Neural cell (in vitro differentiated cells): ENCODE data around the gene RARS2. TPM values are rescaled to one million over a fixed set of nuclear protein-coding genes. Genes with fewer than 3 reads are reported as not detected.

Experiments used
- H2AFZ ChIP-seq: fragments of 200-600, 300-800 bp; sonication (generic), shearing (Covaris generic); 2 replicates; pipeline ENCODE4 v1.6.0; 2014; ENCODE audit warnings: low read depth, mild to moderate bottlenecking, antibody characterized with exemption, low read length, moderate library complexity
- H3F3A ChIP-seq: fragments of 200-600 bp; shearing (Covaris generic); 2 replicates; pipeline ENCODE4 v1.6.1; 2016; ENCODE audit warnings: mild to moderate bottlenecking, moderate library complexity, mixed read lengths, antibody characterized with exemption, low read length; ENCODE audit not compliant: insufficient read depth, poor library complexity, severe bottlenecking
- H3K27ac ChIP-seq: fragments of 200-600, 300-800 bp; sonication (generic), shearing (Covaris generic); 2 replicates; pipeline ENCODE4 v1.5.1; 2014; ENCODE audit warnings: mild to moderate bottlenecking, low read length, moderate library complexity
- H3K27me3 ChIP-seq: fragments of 300-800, 200-600 bp; sonication (generic), shearing (Covaris generic); 2 replicates; pipeline ENCODE4 v1.6.0; 2014; ENCODE audit warnings: mild to moderate bottlenecking, low read depth, low read length, moderate library complexity; ENCODE audit not compliant: insufficient read depth
- H3K36me3 ChIP-seq: fragments of 300-800, 200-600 bp; sonication (generic), shearing (Covaris generic); 2 replicates; pipeline ENCODE4 v1.5.1; 2014; ENCODE audit warnings: mild to moderate bottlenecking, antibody characterized with exemption, low read length, moderate library complexity; ENCODE audit not compliant: insufficient read depth
- H3K4me2 ChIP-seq: fragments of 300-800, 200-600 bp; sonication (generic), shearing (Covaris generic); 2 replicates; pipeline ENCODE4 v1.6.0; 2014; ENCODE audit warnings: mild to moderate bottlenecking, low read length
- H3K4me3 ChIP-seq: fragments of 300-800, 200-600 bp; sonication (generic), shearing (Covaris generic); 2 replicates; pipeline ENCODE4 v1.5.1; 2014; ENCODE audit warnings: mild to moderate bottlenecking, low read length, moderate library complexity
- H3K79me2 ChIP-seq: fragments of 200-600 bp; shearing (Covaris generic); replicated peaks from 2 replicates; pipeline ENCODE4 v1.6.0; 2014; ENCODE audit warnings: mild to moderate bottlenecking, low read length, moderate library complexity; ENCODE audit not compliant: insufficient read depth
- H3K9ac ChIP-seq: fragments of 300-800, 200-600 bp; sonication (generic), shearing (Covaris generic); 2 replicates; pipeline ENCODE4 v1.6.1; 2016; ENCODE audit warnings: mild to moderate bottlenecking, low read length, mixed read lengths
- H3K9me2 ChIP-seq: fragments of 200-600 bp; shearing (Covaris generic); 2 replicates; pipeline ENCODE4 v1.6.1; 2016; ENCODE audit warnings: mild to moderate bottlenecking, low read length, mixed read lengths; ENCODE audit not compliant: insufficient read depth
- H3K9me3 ChIP-seq: fragments of 200-600, 300-800 bp; sonication (generic), shearing (Covaris generic); 2 replicates; pipeline ENCODE4 v1.6.1; 2016; ENCODE audit warnings: mild to moderate bottlenecking, mixed run types, low read length, moderate library complexity, mixed read lengths
- H4K20me1 ChIP-seq: fragments of 200-600 bp; shearing (Covaris generic); 2 replicates; pipeline ENCODE4 v1.6.1; 2016; ENCODE audit warnings: mild to moderate bottlenecking, mixed run types; ENCODE audit not compliant: insufficient read depth
- CTCF ChIP-seq: fragments of 450-650 bp; IDR thresholded peaks from 2 replicates; pipeline ENCODE4 v1.5.1; 2014; ENCODE audit warnings: antibody characterized with exemption, mild to moderate bottlenecking, moderate library complexity; ENCODE audit not compliant: poor library complexity, severe bottlenecking
- EP300 ChIP-seq: fragments of 450-650 bp; conservative IDR thresholded peaks from 2 replicates; pipeline ENCODE4 v1.6.1; 2014; ENCODE audit warnings: antibody characterized with exemption, mild to moderate bottlenecking, moderate library complexity; ENCODE audit not compliant: poor library complexity, severe bottlenecking
- EZH2 ChIP-seq: fragments of 200-600, 300-800 bp; shearing (Covaris generic), sonication (generic); IDR thresholded peaks from 2 replicates; pipeline ENCODE4 v1.6.1; 2014; ENCODE audit warnings: antibody characterized with exemption, low read length, borderline replicate concordance, mild to moderate bottlenecking; ENCODE audit not compliant: insufficient read depth, poor library complexity, severe bottlenecking
- MXI1 ChIP-seq: fragments of 450-650 bp; conservative IDR thresholded peaks from 2 replicates; pipeline ENCODE4 v1.6.1; 2014; ENCODE audit warnings: antibody characterized with exemption, mild to moderate bottlenecking; ENCODE audit not compliant: poor library complexity, severe bottlenecking
- POLR2AphosphoS5 ChIP-seq: IDR thresholded peaks from 2 replicates; pipeline ENCODE4 v1.6.1; 2012
- RAD21 ChIP-seq: fragments of 450-650 bp; conservative IDR thresholded peaks from 2 replicates; pipeline ENCODE4 v1.6.1; 2014; ENCODE audit warnings: antibody characterized with exemption, mild to moderate bottlenecking, moderate library complexity
- SMC3 ChIP-seq: fragments of 450-650 bp; conservative IDR thresholded peaks from 2 replicates; pipeline ENCODE4 v1.6.1; 2014; ENCODE audit warnings: antibody characterized with exemption, mild to moderate bottlenecking, moderate library complexity; ENCODE audit not compliant: poor library complexity
- TAF1 ChIP-seq: IDR thresholded peaks from 2 replicates; pipeline ENCODE4 v1.6.1; 2012; ENCODE audit warnings: low read depth
- polyA plus RNA-seq: library from polyadenylated mRNA; depleted of rRNA; stranded (reverse); fragments of >200 nt; gene quantifications from 2 replicates; pipeline ENCODE4 v1.2.3, GENCODE V29; 2014
- TF ChIP-seq, protein P1 (sequence below): IDR thresholded peaks from 2 replicates; pipeline ENCODE4 v1.6.1; 2012; ENCODE audit warnings: borderline replicate concordance

Gene RARS2
- polyA plus RNA-seq, 1 donor from 2014 or later, result 50.4 TPM

GRCh38 chr6:87534377-87535047, 55.3 kb downstream of the RARS2 start:
- no peaks in the 10 kb centered on the region for H3K79me2 ChIP-seq
- H3K9me2 ChIP-seq, result no peaks in the 10 kb centered on the region
- no peaks in the 10 kb centered on the region for H3K9me3 ChIP-seq
- H3K4me3 ChIP-seq, result no peak overlapping the region
- no peaks in the 10 kb centered on the region for H3K36me3 ChIP-seq
- H3K27ac ChIP-seq, result no peak overlapping the region
- no peak overlapping the region for H3K4me2 ChIP-seq
- no peaks in the 10 kb centered on the region for H4K20me1 ChIP-seq
- TF ChIP-seq EP300 (no peak), MXI1 (no peak), CTCF (no peak), RAD21 (no peak), POLR2AphosphoS5 (no peak), TAF1 (no peak), SMC3 (no peak), EZH2 (no peak)
- TF ChIP-seq, protein P1, sequence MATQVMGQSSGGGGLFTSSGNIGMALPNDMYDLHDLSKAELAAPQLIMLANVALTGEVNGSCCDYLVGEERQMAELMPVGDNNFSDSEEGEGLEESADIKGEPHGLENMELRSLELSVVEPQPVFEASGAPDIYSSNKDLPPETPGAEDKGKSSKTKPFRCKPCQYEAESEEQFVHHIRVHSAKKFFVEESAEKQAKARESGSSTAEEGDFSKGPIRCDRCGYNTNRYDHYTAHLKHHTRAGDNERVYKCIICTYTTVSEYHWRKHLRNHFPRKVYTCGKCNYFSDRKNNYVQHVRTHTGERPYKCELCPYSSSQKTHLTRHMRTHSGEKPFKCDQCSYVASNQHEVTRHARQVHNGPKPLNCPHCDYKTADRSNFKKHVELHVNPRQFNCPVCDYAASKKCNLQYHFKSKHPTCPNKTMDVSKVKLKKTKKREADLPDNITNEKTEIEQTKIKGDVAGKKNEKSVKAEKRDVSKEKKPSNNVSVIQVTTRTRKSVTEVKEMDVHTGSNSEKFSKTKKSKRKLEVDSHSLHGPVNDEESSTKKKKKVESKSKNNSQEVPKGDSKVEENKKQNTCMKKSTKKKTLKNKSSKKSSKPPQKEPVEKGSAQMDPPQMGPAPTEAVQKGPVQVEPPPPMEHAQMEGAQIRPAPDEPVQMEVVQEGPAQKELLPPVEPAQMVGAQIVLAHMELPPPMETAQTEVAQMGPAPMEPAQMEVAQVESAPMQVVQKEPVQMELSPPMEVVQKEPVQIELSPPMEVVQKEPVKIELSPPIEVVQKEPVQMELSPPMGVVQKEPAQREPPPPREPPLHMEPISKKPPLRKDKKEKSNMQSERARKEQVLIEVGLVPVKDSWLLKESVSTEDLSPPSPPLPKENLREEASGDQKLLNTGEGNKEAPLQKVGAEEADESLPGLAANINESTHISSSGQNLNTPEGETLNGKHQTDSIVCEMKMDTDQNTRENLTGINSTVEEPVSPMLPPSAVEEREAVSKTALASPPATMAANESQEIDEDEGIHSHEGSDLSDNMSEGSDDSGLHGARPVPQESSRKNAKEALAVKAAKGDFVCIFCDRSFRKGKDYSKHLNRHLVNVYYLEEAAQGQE, result no peak
- no peaks in the 10 kb centered on the region for H3K27me3 ChIP-seq
- H2AFZ ChIP-seq, result no peak overlapping the region
- no peaks in the 10 kb centered on the region for H3F3A ChIP-seq
- no peak overlapping the region for H3K9ac ChIP-seq

DNA sequence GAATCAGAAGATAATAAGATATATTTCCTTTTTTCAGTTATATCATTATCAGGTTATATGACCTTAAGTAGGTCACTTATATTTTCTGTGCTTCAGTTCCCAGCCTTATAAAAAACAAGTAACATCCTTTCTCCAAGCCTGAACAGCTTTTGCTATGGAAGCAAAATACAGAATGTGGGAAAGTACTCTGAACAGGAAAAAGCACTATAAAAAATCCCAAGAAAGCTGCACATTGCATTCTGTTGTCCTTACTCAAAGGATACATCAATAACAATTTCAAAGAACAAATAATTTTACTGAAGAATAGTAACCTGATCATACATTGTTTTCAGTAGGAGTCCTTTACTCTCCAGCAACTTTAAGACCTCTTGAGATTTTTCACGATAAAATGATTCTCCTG, 60.6 kb downstream of the RARS2 start:
- Histone ChIP-seq H3K4me3 (no peak overlapping the region), H3K9ac (no peak overlapping the region), H2AFZ (no peak overlapping the region), H3K4me2 (no peak overlapping the region), H3K36me3 (no peaks in the 10 kb centered on the region), H3K9me2 (no peaks in the 10 kb centered on the region), H3K9me3 (no peaks in the 10 kb centered on the region), H3K27ac (no peak overlapping the region), H3K27me3 (no peaks in the 10 kb centered on the region), H3F3A (no peaks in the 10 kb centered on the region), H3K79me2 (no peaks in the 10 kb centered on the region), H4K20me1 (no peaks in the 10 kb centered on the region)
- TF ChIP-seq POLR2AphosphoS5 (no peak), RAD21 (no peak), MXI1 (no peak), CTCF (no peak), SMC3 (no peak), EP300 (no peak), EZH2 (no peak), TAF1 (no peak)
- TF ChIP-seq, protein P1, result no peak
